DMS 273 treated with DMSO at 0.1 percent for 48 hours (cell line): ENCODE measurements around the gene UPF2.

Experiments
- DNase-seq: peaks from one replicate; lab custom pipeline; 2025; lab: John Stamatoyannopoulos, UW

Gene UPF2

GRCh38 chr10:11882646-11883375, 159.8 kb downstream of the UPF2 start:
- no peak for DNase-seq

DNA sequence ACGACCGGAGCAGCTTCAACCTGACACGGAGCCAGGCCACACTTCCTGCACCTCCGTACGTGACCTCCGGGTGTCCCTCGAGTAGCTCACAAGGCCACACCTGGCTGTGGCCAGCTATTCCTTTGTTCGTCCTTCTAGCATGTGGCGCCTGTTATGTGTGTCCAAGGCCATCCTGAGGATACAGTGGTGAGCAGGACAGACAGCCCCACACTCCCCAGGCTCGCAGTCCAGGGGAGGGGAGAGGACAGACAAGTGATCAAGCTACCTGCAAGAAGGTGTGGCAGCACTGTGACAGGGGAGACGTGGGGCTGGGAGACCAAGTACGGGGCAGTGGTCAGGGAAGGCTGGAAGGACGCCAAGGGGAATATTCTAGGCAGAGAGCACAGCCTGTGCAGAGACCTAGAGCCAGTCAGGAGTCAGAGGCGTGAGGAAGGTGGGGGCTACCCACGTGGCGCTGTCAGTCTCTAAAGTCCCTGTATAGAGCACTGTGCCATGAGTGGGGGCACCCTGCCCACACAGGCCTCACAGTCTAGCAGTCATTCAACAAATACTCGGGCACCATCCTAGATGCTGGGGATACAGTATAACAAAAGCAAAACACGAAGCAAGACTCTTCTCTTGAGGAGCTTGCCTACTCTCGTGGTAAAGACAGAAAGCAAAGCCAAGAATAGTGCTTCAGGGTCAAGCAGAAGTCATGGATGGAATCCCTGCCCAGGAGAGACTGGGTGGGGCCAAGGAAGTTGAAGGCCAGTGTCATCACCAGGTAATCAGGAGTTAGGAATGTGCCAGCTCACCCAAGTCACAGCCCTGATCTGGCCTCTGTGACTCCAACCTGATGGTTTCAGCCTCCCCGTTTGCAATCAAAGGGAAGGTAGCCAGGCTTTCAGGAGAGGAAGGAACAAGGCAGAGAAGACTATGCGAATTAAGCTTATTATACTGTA, 160.9 kb downstream of the UPF2 start:
- no peak for DNase-seq

DNA sequence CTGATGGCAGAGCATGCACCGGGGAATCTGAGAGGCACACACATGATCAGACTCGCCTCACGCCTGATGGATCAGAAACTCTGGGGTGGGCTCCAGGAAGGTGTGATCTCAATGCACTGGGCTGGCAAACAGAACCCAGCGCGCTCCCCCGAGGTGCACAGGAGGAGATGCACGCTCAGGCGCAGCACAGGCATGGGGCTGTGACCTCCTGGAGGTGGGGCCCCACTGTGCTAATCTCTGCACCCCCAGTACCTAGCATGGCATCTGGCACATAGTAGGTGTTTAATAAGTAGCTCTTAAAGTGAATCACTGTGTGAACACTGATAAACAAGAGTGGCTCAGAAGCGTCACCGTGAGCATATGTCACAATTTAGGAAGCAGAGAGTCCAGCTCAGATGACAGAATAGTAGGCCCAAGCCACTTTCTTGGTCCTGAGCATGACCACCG, 161.6 kb downstream of the UPF2 start:
- no peak for DNase-seq

DNA sequence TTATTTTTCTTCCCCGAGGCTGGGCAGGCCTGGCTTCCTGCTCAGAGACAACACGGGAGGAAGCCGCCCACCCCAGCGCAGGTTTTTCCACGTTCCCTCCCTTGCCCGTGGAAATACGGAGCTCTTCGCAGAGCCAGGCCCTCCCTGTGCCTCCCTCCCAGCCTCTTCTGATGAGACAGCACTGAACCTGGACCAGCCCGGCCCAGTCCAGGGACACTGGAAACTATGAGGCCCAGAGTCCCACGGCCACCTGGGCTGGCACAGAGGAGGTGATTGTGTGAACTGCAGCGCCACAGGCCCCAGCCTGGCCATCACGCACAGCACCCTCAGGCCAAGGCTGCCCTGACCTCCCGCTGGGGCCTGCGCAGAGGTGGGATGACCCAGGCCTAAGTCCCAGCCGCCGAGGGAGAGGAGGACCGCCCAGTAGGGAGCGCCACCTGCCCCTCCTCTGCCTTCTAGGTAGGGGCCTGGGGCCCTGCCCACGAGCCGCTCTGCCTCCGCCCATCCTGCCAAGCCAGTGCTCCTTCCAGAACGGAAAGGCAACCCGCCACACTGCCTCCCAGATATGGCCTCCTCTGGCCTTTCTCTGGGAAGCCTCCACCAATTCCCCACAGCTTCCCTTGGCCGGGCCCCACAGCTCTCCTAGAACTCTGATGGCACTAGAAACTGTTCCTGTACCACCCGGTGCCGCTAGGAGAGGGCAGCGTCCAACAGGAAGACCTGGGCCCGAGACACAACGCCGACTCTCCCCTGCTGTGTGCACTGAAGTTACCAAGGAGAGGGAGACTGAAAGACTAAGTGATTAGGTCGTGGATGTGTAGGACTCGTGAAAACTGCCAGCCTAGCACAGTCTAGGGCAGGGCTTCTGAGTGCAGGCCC, 162.2 kb downstream of the UPF2 start:
- no peak for DNase-seq

GRCh38 chr10:11879387-11880094, 163.1 kb downstream of the UPF2 start:
- no peak for DNase-seq

- DNase-seq = no peak
These were observed 163.8 kb downstream of the UPF2 start for GRCh38 chr10:11878776-11879175.

DNA sequence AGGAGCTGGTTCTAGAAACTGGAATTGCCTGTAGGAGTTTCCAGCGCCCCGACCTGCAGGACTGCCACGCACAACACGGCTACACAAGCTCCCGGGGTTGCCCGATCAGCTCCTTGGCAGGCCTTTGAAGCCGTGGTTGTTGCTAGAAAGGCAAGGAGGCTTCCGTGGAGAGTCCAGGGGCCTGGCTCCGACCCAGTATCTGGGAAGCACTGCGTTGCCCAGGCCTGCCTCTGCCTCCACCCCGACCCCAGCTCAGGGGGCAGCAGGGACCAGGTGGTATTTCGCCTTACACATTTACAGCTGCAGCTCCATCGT, 165.1 kb downstream of the UPF2 start:
- no peak for DNase-seq

- no peak for DNase-seq
These were observed 165.6 kb downstream of the UPF2 start for GRCh38 chr10:11876805-11877590.

- no peak for DNase-seq
These were observed 166.3 kb downstream of the UPF2 start for GRCh38 chr10:11876324-11876723.

DNA sequence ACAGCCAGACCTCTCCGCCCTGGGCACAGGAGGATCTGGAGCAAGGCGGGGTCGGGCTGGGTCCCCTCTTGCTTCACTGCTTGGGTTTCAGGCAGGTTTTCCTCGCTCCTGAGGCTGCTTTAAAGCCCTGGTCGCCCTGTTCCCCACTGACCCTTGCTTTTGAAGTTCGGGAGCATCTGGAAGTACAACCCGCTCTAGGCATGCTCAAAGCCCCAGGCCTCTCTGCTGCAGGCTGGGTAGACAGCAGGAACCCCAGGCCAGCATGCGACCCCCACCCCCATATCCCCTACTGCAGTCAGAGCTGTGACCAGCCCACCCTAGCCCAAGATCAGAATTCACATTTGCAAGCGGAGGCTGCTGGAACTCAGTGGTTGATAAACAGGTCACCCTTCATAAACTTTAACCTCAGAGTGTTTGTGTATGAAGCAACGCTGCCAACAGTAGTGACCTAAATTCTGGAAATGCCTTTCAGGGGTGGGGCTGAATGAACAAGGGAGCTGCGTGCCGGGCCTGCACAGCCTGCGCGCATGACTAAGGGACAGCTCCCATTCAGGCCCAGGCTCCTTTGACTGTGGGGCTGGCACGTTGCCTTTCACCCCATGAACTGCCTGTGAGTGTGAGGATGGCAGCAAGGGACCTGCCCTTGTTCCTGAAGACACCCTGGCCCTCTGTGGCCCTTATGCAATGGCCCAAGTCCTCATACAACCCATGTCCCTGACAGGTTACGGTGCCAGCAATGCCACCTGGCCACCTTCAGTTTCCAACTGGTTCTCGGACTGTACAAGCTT, 166.9 kb downstream of the UPF2 start:
- no peak for DNase-seq

GRCh38 chr10:11874568-11875493, 167.8 kb downstream of the UPF2 start:
- no peak for DNase-seq

DNA sequence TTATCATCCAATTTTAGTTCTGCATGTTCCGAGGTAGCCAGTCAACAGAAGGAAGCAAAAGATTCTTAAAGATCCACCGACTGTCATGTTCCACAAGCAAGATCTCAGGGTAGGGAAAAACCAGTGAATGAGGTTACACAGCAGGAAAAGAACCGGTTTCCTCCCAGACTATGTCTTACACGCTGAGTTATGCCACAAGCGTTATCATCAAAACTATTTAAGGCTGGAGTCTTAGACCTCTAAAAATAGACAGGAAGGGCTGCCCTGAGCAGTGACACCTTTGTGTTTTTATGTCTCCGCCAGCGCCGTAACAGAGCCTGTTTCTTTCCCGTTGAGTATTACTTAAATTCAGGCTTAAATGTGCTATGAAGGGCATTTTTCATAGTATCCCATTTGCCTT, 171.1 kb downstream of the UPF2 start:
- no peak for DNase-seq

- no peak for DNase-seq
These were observed 171.7 kb downstream of the UPF2 start for GRCh38 chr10:11870900-11871400.

GRCh38 chr10:11870461-11870780, 172.2 kb downstream of the UPF2 start:
- no peak for DNase-seq
